Neural cell (in vitro differentiated cells): ENCODE data around the gene TMEM101.

ENCODE experiments used
- EZH2 ChIP-seq: fragments of 200-600, 300-800 bp; shearing (Covaris generic), sonication (generic); IDR thresholded peaks from 2 replicates; pipeline ENCODE4 v1.6.1; 2014; ENCODE audit warnings: antibody characterized with exemption, low read length, borderline replicate concordance, mild to moderate bottlenecking; ENCODE audit not compliant: insufficient read depth, poor library complexity, severe bottlenecking
- MXI1 ChIP-seq: fragments of 450-650 bp; conservative IDR thresholded peaks from 2 replicates; pipeline ENCODE4 v1.6.1; 2014; ENCODE audit warnings: antibody characterized with exemption, mild to moderate bottlenecking; ENCODE audit not compliant: poor library complexity, severe bottlenecking
- POLR2AphosphoS5 ChIP-seq: IDR thresholded peaks from 2 replicates; pipeline ENCODE4 v1.6.1; 2012
- RAD21 ChIP-seq: fragments of 450-650 bp; conservative IDR thresholded peaks from 2 replicates; pipeline ENCODE4 v1.6.1; 2014; ENCODE audit warnings: antibody characterized with exemption, mild to moderate bottlenecking, moderate library complexity
- SMC3 ChIP-seq: fragments of 450-650 bp; conservative IDR thresholded peaks from 2 replicates; pipeline ENCODE4 v1.6.1; 2014; ENCODE audit warnings: antibody characterized with exemption, mild to moderate bottlenecking, moderate library complexity; ENCODE audit not compliant: poor library complexity
- TF ChIP-seq, protein P1 (sequence below): fragments of 450-650 bp; IDR thresholded peaks from 2 replicates; pipeline ENCODE4 v1.5.1; 2014; ENCODE audit warnings: antibody characterized with exemption, mild to moderate bottlenecking, moderate library complexity; ENCODE audit not compliant: poor library complexity, severe bottlenecking
- TF ChIP-seq, protein P2 (sequence below): IDR thresholded peaks from 2 replicates; pipeline ENCODE4 v1.6.1; 2012; ENCODE audit warnings: borderline replicate concordance

DNA sequence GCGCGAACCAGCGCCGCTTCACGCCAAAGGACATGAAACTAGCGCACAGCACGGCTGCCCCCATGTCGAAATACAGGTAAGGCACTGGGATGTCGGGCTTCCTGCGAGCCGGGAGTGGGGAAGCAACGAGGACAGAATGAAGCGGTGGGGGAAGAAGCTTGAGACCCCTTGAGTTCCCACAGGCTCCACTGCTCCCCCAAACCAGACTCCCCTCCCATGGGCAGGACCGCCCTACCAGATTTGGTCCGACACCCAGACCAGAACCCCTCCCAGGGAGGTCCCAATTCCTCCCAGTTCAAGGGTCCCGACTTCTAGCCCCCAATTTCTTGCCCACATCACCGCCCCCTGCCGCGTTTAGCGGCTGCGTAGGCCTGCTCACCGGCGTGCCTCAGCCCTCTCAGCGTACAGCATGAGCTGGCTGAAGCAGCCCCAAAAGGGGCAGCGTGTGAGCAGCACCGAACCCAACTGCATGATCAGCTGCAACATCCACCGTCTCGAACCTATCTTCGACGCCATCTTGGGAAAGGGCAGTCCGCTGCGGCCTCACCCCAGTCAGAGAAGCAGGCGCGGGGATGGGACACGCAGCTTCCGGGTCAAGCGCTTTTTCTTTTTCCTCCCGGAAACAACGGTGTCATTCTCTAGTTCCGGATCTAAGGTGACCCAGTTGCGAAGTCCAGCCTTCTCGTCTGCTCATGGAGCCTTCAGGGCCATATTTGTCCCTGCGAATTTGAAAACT, at the start of gene TMEM101:
- TF ChIP-seq EZH2 (no peak), POLR2AphosphoS5 (peak; percentile 92), RAD21 (no peak), SMC3 (peak; percentile 43), MXI1 (peak; percentile 87)
- TF ChIP-seq, protein P1, sequence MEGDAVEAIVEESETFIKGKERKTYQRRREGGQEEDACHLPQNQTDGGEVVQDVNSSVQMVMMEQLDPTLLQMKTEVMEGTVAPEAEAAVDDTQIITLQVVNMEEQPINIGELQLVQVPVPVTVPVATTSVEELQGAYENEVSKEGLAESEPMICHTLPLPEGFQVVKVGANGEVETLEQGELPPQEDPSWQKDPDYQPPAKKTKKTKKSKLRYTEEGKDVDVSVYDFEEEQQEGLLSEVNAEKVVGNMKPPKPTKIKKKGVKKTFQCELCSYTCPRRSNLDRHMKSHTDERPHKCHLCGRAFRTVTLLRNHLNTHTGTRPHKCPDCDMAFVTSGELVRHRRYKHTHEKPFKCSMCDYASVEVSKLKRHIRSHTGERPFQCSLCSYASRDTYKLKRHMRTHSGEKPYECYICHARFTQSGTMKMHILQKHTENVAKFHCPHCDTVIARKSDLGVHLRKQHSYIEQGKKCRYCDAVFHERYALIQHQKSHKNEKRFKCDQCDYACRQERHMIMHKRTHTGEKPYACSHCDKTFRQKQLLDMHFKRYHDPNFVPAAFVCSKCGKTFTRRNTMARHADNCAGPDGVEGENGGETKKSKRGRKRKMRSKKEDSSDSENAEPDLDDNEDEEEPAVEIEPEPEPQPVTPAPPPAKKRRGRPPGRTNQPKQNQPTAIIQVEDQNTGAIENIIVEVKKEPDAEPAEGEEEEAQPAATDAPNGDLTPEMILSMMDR: peak; percentile 28
- TF ChIP-seq, protein P2, sequence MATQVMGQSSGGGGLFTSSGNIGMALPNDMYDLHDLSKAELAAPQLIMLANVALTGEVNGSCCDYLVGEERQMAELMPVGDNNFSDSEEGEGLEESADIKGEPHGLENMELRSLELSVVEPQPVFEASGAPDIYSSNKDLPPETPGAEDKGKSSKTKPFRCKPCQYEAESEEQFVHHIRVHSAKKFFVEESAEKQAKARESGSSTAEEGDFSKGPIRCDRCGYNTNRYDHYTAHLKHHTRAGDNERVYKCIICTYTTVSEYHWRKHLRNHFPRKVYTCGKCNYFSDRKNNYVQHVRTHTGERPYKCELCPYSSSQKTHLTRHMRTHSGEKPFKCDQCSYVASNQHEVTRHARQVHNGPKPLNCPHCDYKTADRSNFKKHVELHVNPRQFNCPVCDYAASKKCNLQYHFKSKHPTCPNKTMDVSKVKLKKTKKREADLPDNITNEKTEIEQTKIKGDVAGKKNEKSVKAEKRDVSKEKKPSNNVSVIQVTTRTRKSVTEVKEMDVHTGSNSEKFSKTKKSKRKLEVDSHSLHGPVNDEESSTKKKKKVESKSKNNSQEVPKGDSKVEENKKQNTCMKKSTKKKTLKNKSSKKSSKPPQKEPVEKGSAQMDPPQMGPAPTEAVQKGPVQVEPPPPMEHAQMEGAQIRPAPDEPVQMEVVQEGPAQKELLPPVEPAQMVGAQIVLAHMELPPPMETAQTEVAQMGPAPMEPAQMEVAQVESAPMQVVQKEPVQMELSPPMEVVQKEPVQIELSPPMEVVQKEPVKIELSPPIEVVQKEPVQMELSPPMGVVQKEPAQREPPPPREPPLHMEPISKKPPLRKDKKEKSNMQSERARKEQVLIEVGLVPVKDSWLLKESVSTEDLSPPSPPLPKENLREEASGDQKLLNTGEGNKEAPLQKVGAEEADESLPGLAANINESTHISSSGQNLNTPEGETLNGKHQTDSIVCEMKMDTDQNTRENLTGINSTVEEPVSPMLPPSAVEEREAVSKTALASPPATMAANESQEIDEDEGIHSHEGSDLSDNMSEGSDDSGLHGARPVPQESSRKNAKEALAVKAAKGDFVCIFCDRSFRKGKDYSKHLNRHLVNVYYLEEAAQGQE: peak; percentile 78
